Esophagus squamous epithelium (tissue), 5 donors: ENCODE data around the gene VSIG10L. TPM values are rescaled to one million over a fixed set of nuclear protein-coding genes. Genes with fewer than 3 reads are reported as not detected.

Experiments used
- DNase-seq: peaks from one replicate; lab custom pipeline; 2025; lab: John Stamatoyannopoulos, UW
- H3K27ac ChIP-seq, 4 donors: fragments of 200-600 bp; sonication (generic); one replicate each; pipeline ENCODE4 v1.5.1; 2016 to 2019; ENCODE audit warnings: mild to moderate bottlenecking in 1 of 4
- H3K27me3 ChIP-seq, 4 donors: fragments of 200-600 bp; sonication (generic); 1 replicate in 3 of 4; 2 replicates in 1 of 4; pipeline versions ENCODE4 v1.5.1 to v1.6.0; 2017 to 2021; ENCODE audit warnings: antibody characterized with exemption in 1 of 4
- H3K36me3 ChIP-seq, 3 donors: fragments of 200-600 bp; sonication (generic); one replicate each; pipeline ENCODE4 v1.5.1; 2016 to 2019
- H3K4me1 ChIP-seq, 3 donors: fragments of 200-600 bp; sonication (generic); one replicate each; pipeline ENCODE4 v1.5.1; 2017 to 2019
- H3K4me3 ChIP-seq, 4 donors: fragments of 200-600 bp; sonication (generic); 1 replicate in 3 of 4; 2 replicates in 1 of 4; pipeline ENCODE4 v1.5.1; 2016 to 2019; ENCODE audit warnings: mild to moderate bottlenecking in 2 of 4, moderate library complexity in 1 of 4
- H3K9me3 ChIP-seq, 3 donors: fragments of 200-600 bp; sonication (generic); one replicate each; pipeline ENCODE4 v1.5.1; 2016 to 2019
- POLR2A ChIP-seq, 4 donors: fragments of 450-650 bp; IDR thresholded peaks; one replicate each; pipeline ENCODE4 v1.6.1; 2017; ENCODE audit warnings: antibody characterized with exemption in 4 of 4, mild to moderate bottlenecking in 4 of 4, moderate library complexity in 3 of 4
- WGBS, 2 donors: methylation state at CpG; one replicate each; pipeline ENCODE4 v1.1.5; 2018; 5-methylcytosine and 5-hydroxymethylcytosine counted together
- intact Hi-C: fragments of 100-400 bp; cut with DNase I; formaldehyde crosslinking; loops from one replicate; pipeline ENCODE4 v1.15.0; 2022
- total RNA-seq, 4 donors: library from RNA; depleted of rRNA; stranded (reverse); fragments of >200 nt; gene quantifications; one replicate each; pipeline ENCODE4 v1.1.0, GENCODE V29; 2016
- TF ChIP-seq, protein P1 (sequence below), 6 experiments: fragments of 450-650 bp in 4 of 6; fragments of 200-600 bp in 2 of 6; sonication (generic) in 2 of 6; IDR thresholded peaks; one replicate each; pipeline ENCODE4 v1.5.1; 2016 to 2019; ENCODE audit warnings: antibody characterized with exemption in 6 of 6, mild to moderate bottlenecking in 4 of 6, moderate library complexity in 4 of 6
- donor health status: DM: yes; HTN: yes; CAD: no.

VSIG10L gene
- total RNA-seq, 4 donors from 2014 or later, result 36.4 to 201 (median 50.6) TPM

DNA sequence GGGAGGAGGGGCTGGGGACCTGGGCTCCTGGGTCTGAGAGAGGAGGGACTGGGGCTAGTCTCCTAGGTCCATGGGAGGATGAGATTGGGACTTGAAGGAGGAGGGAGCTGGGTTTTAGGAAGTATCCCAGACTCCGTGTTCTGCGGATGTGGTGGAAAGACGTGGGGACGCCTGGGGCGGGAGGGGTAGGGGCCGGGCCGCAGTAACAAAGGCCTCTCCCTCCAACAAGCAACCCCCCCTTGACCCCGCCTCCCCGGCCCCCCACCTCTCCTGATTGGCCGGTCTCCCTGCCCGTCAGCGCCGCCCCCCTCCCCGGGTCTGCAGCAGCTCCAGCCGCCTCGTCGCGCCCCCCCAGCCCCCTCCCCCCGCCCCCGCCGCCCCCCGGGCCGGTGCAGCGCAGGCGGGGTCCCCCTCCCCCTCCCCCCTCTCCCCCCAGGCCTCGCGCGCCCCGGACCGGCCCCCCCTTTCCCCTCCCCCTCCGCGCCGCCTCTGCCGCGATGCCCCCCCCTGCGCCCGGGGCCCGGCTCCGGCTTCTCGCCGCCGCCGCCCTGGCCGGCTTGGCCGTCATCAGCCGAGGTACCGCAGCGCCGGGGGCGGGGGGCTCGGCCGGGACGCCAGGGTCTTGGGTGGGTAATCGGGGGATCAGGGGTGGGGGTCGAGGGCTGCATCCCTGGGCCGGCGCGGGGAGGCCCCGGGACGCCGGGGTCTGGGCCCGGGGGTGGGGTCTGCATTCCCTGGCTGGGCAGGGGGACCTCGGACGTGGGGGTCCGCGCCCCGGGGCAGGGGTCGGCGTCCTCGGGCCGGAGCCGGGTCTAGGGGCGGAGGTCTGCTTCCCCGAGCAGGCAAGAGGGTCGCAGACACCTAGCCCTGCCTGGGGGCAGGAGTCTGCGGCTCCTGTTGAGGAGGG is 30.3 kb downstream of the VSIG10L start, which contains the start of gene IGLON5:
TSS of gene IGLON5 (plus strand) at position 294 of the 907 bp plus-strand sequence. CDS start at position 498, 204 bp downstream.
- no CpG with 5 or more reads among the region's 76 CpGs for WGBS, 2 donors
- peaks cover 0 to 16% (median 0%) of the 10 kb centered on the region in 3 donors for H3K9me3 ChIP-seq
- intact Hi-C loops, result no loop called here
- no peak for DNase-seq
- no peak within 1 kb of the TSS for H3K4me3 ChIP-seq
- no peak within 1 kb of the TSS for H3K27ac ChIP-seq
- H3K27me3 ChIP-seq, result peaks cover 3 to 85% (median 4%) of the 10 kb centered on the region in 4 donors
- no peaks in the 10 kb centered on the region for H3K4me1 ChIP-seq
- no peaks in the 10 kb centered on the region for H3K36me3 ChIP-seq
- no peak for TF ChIP-seq POLR2A (IDR thresholded peaks at IDR 0.05)
- TF ChIP-seq, protein P1, sequence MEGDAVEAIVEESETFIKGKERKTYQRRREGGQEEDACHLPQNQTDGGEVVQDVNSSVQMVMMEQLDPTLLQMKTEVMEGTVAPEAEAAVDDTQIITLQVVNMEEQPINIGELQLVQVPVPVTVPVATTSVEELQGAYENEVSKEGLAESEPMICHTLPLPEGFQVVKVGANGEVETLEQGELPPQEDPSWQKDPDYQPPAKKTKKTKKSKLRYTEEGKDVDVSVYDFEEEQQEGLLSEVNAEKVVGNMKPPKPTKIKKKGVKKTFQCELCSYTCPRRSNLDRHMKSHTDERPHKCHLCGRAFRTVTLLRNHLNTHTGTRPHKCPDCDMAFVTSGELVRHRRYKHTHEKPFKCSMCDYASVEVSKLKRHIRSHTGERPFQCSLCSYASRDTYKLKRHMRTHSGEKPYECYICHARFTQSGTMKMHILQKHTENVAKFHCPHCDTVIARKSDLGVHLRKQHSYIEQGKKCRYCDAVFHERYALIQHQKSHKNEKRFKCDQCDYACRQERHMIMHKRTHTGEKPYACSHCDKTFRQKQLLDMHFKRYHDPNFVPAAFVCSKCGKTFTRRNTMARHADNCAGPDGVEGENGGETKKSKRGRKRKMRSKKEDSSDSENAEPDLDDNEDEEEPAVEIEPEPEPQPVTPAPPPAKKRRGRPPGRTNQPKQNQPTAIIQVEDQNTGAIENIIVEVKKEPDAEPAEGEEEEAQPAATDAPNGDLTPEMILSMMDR (IDR thresholded peaks at IDR 0.05), result no peak

DNA sequence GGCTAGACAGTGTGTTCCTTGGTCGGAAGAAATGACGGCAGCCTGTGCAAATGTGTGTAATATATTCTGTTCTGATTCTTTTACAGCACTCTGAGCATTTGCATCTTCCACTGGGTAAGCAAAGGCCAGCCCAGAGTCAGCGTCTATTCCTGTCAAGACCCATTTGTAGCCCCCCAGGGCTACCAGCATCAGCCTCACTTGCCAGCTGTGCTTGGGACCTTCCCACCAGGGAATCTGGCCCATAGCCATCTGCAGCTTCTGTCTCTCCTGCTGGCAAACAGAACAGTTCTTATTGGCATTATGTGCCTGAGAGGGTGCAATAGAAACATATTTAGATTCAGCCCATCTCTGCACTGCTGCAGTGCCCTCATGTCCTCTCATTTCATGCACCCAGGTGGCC is 36.5 kb downstream of the VSIG10L start:
- no peak for DNase-seq
- Histone ChIP-seq H3K27ac (no peak overlapping the region), H3K4me3 (no peak overlapping the region), H3K4me1 (no peaks in the 10 kb centered on the region), H3K9me3 (peaks cover 0 to 28% (median 0%) of the 10 kb centered on the region in 3 donors), H3K27me3 (peaks cover 0 to 54% (median 2%) of the 10 kb centered on the region in 4 donors), H3K36me3 (no peaks in the 10 kb centered on the region)
- 64 to 77% methylated on average over 3 of the region's 3 CpGs for WGBS, 2 donors
- no peak for TF ChIP-seq POLR2A (IDR thresholded peaks at IDR 0.05)
- TF ChIP-seq, protein P1 (IDR thresholded peaks at IDR 0.05), result no peak
- intact Hi-C loops, result no loop called here

DNA sequence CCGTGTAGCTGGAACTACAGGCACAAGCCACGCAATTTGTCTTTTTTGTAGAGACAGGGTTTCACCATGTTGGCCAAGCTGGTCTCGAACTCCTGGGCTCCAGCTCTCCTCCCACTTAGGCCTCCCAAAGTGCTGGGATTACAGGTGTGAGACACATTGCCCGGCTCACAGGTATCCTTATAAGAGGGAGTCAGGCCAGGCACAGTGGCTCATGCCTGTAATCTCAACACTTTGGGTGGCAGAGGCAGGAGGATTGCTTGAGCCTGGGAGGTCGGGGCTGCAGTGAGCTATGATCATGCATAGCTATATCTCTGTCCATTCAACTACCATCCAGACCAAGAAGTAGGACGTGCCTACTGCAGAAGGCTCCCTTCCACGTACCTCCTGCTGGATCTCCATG is 40.7 kb downstream of the VSIG10L start:
- Histone ChIP-seq H3K27me3 (peaks cover 0 to 25% (median 0%) of the 10 kb centered on the region in 4 donors), H3K36me3 (no peaks in the 10 kb centered on the region), H3K4me3 (no peak overlapping the region), H3K4me1 (no peaks in the 10 kb centered on the region), H3K27ac (no peak overlapping the region), H3K9me3 (peaks cover 0 to 9% (median 0%) of the 10 kb centered on the region in 3 donors)
- DNase-seq, result no peak
- TF ChIP-seq POLR2A (IDR thresholded peaks at IDR 0.05), result no peak
- TF ChIP-seq, protein P1 (IDR thresholded peaks at IDR 0.05), result no peak
- WGBS, 2 donors, result 66 to 70% methylated on average over 5 of the region's 7 CpGs
- intact Hi-C loops, result no loop called here

GRCh38 chr19:51297406-51297805 is 44.5 kb downstream of the VSIG10L start:
- no peak overlapping the region for H3K4me3 ChIP-seq
- H3K27ac ChIP-seq, result no peak overlapping the region
- peaks cover 0 to 45% (median 2%) of the 10 kb centered on the region in 4 donors for H3K27me3 ChIP-seq
- TF ChIP-seq, protein P1 (IDR thresholded peaks at IDR 0.05), result no peak
- no peak for TF ChIP-seq POLR2A (IDR thresholded peaks at IDR 0.05)
- H3K4me1 ChIP-seq, result no peaks in the 10 kb centered on the region
- intact Hi-C loops, result no loop called here
- WGBS, 2 donors, result 47 to 74% methylated on average over 3 to 5 of the region's 5 CpGs
- peaks cover 0 to 4% (median 0%) of the 10 kb centered on the region in 3 donors for H3K9me3 ChIP-seq
- H3K36me3 ChIP-seq, result no peaks in the 10 kb centered on the region
- DNase-seq, result no peak
